GM12801 (cell line): ENCODE data around the gene CALM1.

ENCODE experiments used
- TF ChIP-seq, protein P1 (sequence below): IDR thresholded peaks from one replicate; pipeline ENCODE4 v1.5.1; 2011; ENCODE audit warnings: control low read depth; ENCODE audit not compliant: insufficient read length; ENCODE audit errors: extremely low read depth

CALM1 gene

DNA sequence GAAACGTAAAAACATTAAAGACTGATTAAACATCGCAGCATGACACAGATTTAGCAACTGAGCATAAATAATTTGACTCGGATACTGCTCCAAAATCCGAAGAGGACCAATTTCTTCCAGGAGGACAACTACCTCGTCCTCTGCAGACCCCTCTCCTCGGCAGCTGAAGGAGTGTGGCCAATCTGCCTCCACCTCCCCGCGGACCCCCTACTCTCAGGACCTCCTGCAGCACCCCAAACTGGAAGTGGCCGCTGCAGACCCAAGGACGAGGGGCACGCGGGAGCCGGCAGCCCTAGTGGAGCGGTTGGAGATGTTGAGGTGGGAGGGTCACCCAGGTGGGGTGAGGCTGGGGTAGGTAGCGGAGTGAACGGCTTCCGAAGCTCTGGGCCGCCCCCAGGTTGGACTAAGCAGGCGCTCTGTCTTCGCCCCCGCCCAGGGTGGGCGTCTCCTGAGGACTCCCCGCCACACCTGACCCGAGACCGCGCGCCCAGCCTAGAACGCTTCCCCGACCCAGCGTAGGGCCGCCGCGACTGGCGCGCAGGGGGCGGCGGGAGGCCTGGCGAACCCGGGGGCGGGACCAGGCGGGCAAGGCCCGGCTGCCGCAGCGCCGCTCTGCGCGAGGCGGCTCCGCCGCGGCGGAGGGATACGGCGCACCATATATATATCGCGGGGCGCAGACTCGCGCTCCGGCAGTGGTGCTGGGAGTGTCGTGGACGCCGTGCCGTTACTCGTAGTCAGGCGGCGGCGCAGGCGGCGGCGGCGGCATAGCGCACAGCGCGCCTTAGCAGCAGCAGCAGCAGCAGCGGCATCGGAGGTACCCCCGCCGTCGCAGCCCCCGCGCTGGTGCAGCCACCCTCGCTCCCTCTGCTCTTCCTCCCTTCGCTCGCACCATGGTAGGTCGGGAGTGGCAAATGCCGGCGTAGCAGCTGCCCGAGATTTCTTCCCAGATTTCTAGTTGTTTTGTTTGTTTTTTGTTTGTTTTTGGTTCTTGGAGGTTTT, at the start of gene CALM1:
CALM1 (plus strand) TSS at position 689 of the 999 bp plus-strand sequence; CDS start at position 891, 202 bp downstream.
- TF ChIP-seq, protein P1, sequence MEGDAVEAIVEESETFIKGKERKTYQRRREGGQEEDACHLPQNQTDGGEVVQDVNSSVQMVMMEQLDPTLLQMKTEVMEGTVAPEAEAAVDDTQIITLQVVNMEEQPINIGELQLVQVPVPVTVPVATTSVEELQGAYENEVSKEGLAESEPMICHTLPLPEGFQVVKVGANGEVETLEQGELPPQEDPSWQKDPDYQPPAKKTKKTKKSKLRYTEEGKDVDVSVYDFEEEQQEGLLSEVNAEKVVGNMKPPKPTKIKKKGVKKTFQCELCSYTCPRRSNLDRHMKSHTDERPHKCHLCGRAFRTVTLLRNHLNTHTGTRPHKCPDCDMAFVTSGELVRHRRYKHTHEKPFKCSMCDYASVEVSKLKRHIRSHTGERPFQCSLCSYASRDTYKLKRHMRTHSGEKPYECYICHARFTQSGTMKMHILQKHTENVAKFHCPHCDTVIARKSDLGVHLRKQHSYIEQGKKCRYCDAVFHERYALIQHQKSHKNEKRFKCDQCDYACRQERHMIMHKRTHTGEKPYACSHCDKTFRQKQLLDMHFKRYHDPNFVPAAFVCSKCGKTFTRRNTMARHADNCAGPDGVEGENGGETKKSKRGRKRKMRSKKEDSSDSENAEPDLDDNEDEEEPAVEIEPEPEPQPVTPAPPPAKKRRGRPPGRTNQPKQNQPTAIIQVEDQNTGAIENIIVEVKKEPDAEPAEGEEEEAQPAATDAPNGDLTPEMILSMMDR, result no peak

DNA sequence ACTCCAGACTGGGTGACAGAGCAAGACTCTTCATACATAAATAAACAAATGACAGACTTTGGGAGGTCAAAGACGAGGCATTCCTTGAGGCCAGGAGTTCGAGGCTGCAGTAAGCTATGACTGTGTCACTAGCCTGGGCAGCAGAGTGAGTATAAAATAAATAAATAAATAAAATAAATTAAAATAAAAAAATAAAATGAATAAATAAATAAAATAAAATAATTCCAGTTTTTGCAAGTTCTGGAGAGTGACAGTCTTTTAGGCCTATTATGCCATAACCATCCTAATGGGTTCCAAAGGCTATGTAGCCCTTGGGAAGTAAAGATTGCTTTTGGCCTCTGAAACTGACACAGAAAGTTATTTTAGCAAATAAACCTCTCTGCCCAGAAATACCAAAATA, 48.6 kb upstream of the CALM1 start:
- TF ChIP-seq, protein P1, result no peak

DNA sequence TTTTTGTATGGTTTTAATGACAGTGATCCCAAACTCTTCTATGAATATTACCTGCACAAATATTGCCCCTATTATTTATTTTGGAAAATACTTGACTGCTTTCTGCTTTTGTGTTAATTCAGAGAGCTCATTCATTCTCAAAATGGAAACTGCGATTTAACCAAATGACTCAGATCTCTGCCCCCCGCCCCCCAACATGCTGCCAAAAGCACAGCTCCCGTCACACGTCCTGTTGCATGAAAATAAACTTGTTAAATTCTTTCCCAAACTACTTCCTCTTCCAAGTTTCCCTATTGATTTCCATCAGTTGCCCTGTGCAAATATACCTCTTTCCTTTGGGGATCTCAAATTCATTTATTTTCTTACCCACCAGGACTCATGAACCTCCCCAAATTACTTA, 47.1 kb upstream of the CALM1 start:
- TF ChIP-seq, protein P1, result no peak

DNA sequence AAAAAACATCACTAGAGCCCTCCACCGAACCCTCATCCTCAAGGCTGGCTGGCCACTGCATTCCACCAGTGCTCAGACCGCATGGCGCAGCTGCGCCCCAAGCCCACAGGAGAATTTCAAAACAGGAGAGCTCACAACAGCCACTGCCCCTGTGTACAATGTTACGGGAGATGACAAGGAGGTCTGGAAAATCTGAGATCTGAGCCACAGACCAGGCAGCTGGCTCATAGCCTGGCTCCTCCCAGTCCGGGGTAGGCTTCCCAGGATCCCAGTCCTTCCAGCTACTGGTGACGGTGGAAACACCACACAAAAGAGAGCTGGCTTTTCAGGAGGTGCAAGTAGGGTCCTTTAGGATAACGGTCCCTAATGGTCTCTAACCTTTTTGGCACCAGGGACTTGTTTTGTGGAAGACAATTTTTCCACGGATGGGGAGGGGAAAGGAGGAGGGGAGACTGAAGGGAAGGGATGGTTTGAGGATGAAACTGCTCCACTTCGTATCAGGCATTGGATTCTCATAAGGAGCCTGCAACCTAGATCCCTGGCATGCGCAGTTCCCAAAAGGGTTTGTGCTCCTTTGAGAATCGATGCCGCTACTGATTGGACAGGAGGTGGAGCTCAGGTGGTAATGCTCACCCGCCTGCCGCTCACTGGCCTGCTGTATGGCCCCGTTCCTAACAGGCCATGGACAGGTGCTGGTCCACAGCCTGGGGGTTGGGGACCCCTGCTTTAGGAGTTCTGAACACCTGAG, 42.1 kb upstream of the CALM1 start:
- TF ChIP-seq, protein P1, result no peak

DNA sequence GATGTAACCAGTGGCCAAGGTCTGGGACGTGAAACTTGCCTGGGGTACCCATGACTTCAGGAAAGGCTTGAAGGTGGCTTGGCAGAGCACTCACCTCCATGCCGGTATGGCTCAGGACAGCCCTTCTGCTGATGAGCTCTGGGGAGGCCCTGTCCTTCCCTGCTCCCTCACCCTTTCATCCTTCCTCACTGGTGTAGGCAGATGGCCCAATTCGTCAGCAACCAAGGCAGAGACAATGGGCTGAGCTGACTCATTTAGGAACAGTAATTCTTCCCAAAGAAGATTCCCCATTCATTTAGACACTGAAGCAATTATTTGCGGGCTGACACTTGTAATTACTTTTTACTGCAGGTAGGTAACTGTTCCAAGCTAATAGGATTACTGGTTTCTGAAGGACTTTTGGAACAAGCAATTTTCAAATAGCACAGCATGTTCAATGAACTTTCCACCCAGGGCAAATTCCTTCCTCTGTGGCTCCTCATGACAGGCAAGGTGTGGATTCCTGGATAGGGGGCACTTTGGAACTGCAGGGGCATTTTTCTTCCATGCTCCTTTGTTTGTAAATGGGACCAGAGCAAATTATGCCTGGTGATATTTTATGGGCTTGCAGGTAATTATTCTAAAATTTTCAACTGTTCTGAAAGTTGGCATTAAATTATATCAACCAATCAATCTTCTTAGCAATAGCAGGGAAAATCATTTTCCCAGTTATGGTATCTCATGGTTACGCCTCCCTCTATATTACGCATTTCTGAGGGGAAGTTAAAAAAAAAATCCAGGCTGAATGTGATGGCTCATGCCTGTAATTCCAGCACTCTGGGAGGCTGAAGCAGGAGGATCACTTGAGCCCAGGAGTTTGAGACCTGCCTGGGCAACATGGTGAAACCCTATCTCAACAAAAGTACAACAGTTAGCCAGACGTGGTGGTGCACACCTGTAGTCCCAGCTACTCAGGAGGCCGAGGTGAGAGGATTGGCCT, 41.0 kb upstream of the CALM1 start:
- TF ChIP-seq, protein P1, result no peak

DNA sequence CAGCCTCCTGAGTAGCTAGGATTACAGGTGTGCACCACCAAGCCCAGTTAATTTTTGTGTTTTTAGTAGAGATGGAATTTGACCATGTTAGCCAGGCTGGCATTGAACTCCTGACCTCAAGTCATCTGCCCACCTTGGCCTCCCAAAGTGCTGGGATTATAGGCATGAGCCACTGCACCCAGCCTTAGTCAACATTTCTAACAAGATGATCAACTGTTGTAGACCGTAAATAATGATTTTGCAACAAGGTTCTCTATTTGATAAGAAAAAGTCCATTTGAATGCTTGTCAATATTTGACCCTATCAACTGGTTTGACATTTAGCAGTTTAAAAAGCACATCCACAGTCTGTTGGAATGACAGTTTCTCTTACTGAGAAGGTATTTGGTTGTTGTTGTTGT, 39.9 kb upstream of the CALM1 start:
- TF ChIP-seq, protein P1, result no peak

DNA sequence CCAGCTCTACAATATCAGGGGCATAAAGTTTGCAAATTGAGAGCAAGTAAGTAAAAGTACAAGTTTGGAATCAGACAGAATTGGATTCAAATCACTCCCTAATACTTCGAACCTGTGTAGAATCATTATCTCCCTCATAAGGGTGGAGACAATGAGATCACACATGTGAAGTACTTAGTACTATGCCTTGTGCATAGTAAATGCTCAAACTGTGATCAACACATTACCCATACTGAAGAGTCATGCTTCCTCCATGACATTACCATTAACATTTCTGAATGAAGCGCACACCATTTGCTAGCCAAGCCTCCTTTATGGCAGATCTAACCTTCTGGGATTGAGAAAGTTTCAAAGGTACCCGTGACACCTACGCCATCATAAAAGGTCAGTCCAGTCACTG, 38.5 kb upstream of the CALM1 start:
- TF ChIP-seq, protein P1, result no peak
